Vagina (tissue), 2 donors: ENCODE results near the gene SWAP70. TPM values are rescaled to one million over a fixed set of nuclear protein-coding genes. Genes with fewer than 3 reads are reported as not detected.

Source experiments
- DNase-seq, 2 donors: peaks; one replicate each; pipeline ENCODE4 v3.0.0-alpha.2; 2017; ENCODE audit errors: extremely low spot score in 2 of 2
- H3K27ac ChIP-seq: fragments of 200-600 bp; sonication (generic); one replicate; pipeline ENCODE4 v1.5.1; 2019
- H3K27me3 ChIP-seq: fragments of 200-600 bp; sonication (generic); one replicate; pipeline ENCODE4 v1.5.1; 2019
- H3K36me3 ChIP-seq, 2 donors: fragments of 200-600 bp; sonication (generic); one replicate each; pipeline ENCODE4 v1.5.1; 2017 to 2019
- H3K4me1 ChIP-seq: fragments of 200-600 bp; sonication (generic); one replicate; pipeline ENCODE4 v1.5.1; 2019
- H3K4me3 ChIP-seq, 2 donors: fragments of 200-600 bp; sonication (generic); 1 replicate in 1 of 2; 2 replicates in 1 of 2; pipeline ENCODE4 v1.5.1; 2016 to 2019
- H3K9me3 ChIP-seq: fragments of 200-600 bp; sonication (generic); one replicate; pipeline ENCODE4 v1.5.1; 2019
- CTCF ChIP-seq, 3 experiments: fragments of 450-650 bp in 2 of 3; fragments of 200-600 bp in 1 of 3; sonication (generic) in 1 of 3; IDR thresholded peaks; one replicate each; pipeline ENCODE4 v1.5.1; 2017 to 2019; ENCODE audit warnings: antibody characterized with exemption in 3 of 3, mild to moderate bottlenecking in 2 of 3, moderate library complexity in 2 of 3
- POLR2A ChIP-seq, 2 donors: fragments of 450-650 bp; IDR thresholded peaks; one replicate each; pipeline ENCODE4 v1.6.1; 2017; ENCODE audit warnings: antibody characterized with exemption in 2 of 2, mild to moderate bottlenecking in 2 of 2, moderate library complexity in 2 of 2
- POLR2AphosphoS5 ChIP-seq, 2 donors: sonication (generic); formaldehyde crosslinking; IDR thresholded peaks; one replicate each; pipeline ENCODE4 v1.9.0; 2017; ENCODE audit warnings: antibody characterized with exemption in 2 of 2, mild to moderate bottlenecking in 2 of 2, low read depth in 1 of 2; ENCODE audit not compliant: insufficient read depth in 1 of 2
- intact Hi-C: fragments of 100-400 bp; cut with DNase I; formaldehyde crosslinking; loops from one replicate; pipeline ENCODE4 v1.15.1; 2023
- total RNA-seq: library from RNA; depleted of rRNA; stranded (reverse); fragments of >200 nt; gene quantifications from one replicate; pipeline ENCODE4 v1.2.3, GENCODE V29; 2016

SWAP70 gene
- total RNA-seq, 1 donor from 2014 or later: 32.2 TPM

GRCh38 chr11:9731256-9731655 lies 67.4 kb downstream of the SWAP70 start:
- peaks cover 0 to 42% of the 10 kb centered on the region in 2 donors for H3K36me3 ChIP-seq
- no peak for DNase-seq
- intact Hi-C loops: no loop called here

GRCh38 chr11:9732453-9732852 lies 68.6 kb downstream of the SWAP70 start:
- H3K4me1 ChIP-seq: no peaks in the 10 kb centered on the region
- intact Hi-C loops: no loop called here
- no peak overlapping the region for H3K27ac ChIP-seq
- TF ChIP-seq CTCF (IDR thresholded peaks at IDR 0.05): no peak
- no peak for TF ChIP-seq POLR2A (IDR thresholded peaks at IDR 0.05)
- no peak for TF ChIP-seq POLR2AphosphoS5 (IDR thresholded peaks at IDR 0.05; ENCODE audit: insufficient read depth in 1 of 2, low read depth in 1 of 2)
- no peak for DNase-seq
- H3K4me3 ChIP-seq: no peak overlapping the region
- H3K36me3 ChIP-seq: peaks cover 0 to 49% of the 10 kb centered on the region in 2 donors
- no peaks in the 10 kb centered on the region for H3K27me3 ChIP-seq
- no peaks in the 10 kb centered on the region for H3K9me3 ChIP-seq

More at GRCh38 chr11:9731256-9731655, 67.4 kb downstream of the SWAP70 start:
- H3K9me3 ChIP-seq: no peaks in the 10 kb centered on the region
- H3K4me3 ChIP-seq: no peak overlapping the region
- H3K27me3 ChIP-seq: no peaks in the 10 kb centered on the region
- H3K4me1 ChIP-seq: no peaks in the 10 kb centered on the region
- H3K27ac ChIP-seq: no peak overlapping the region
- TF ChIP-seq POLR2AphosphoS5 (IDR thresholded peaks at IDR 0.05; ENCODE audit: insufficient read depth in 1 of 2, low read depth in 1 of 2) (no peak), CTCF (IDR thresholded peaks at IDR 0.05) (no peak), POLR2A (IDR thresholded peaks at IDR 0.05) (no peak)

- no peak for TF ChIP-seq POLR2AphosphoS5 (IDR thresholded peaks at IDR 0.05; ENCODE audit: insufficient read depth in 1 of 2, low read depth in 1 of 2)
- no peak for DNase-seq
- Histone ChIP-seq H3K9me3 (no peaks in the 10 kb centered on the region), H3K27ac (no peak overlapping the region), H3K36me3 (peaks cover 0 to 47% of the 10 kb centered on the region in 2 donors), H3K27me3 (no peaks in the 10 kb centered on the region), H3K4me3 (no peak overlapping the region), H3K4me1 (no peaks in the 10 kb centered on the region)
- intact Hi-C loops: no loop called here
These were observed 69.3 kb downstream of the SWAP70 start for GRCh38 chr11:9733212-9733611.

GRCh38 chr11:9735236-9735635 lies 71.4 kb downstream of the SWAP70 start:
- Histone ChIP-seq H3K27me3 (no peaks in the 10 kb centered on the region), H3K36me3 (peaks cover 0 to 37% of the 10 kb centered on the region in 2 donors), H3K4me1 (no peaks in the 10 kb centered on the region), H3K9me3 (no peaks in the 10 kb centered on the region), H3K4me3 (no peak overlapping the region), H3K27ac (no peak overlapping the region)
- DNase-seq: no peak
- TF ChIP-seq POLR2AphosphoS5 (IDR thresholded peaks at IDR 0.05; ENCODE audit: insufficient read depth in 1 of 2, low read depth in 1 of 2) (no peak), POLR2A (IDR thresholded peaks at IDR 0.05) (no peak), CTCF (IDR thresholded peaks at IDR 0.05) (no peak)
- intact Hi-C loops: no loop called here

- no peak for DNase-seq
- Histone ChIP-seq H3K27ac (no peak overlapping the region), H3K4me1 (no peaks in the 10 kb centered on the region), H3K27me3 (no peaks in the 10 kb centered on the region), H3K4me3 (no peak overlapping the region), H3K9me3 (no peaks in the 10 kb centered on the region), H3K36me3 (peaks cover 0 to 43% of the 10 kb centered on the region in 2 donors)
- intact Hi-C loops: no loop called here
- no peak for TF ChIP-seq POLR2AphosphoS5 (IDR thresholded peaks at IDR 0.05; ENCODE audit: insufficient read depth in 1 of 2, low read depth in 1 of 2)
- no peak for TF ChIP-seq POLR2A (IDR thresholded peaks at IDR 0.05)
- TF ChIP-seq CTCF (IDR thresholded peaks at IDR 0.05): no peak
These were observed 72.0 kb downstream of the SWAP70 start for GRCh38 chr11:9735919-9736318.
